ENCODE data around the gene MXI1. TPM values are rescaled to one million over a fixed set of nuclear protein-coding genes. Genes with fewer than 3 reads are reported as not detected.

The MXI1 gene
- polyA plus RNA-seq, 1 experiment: 17.3 TPM

- no peak for DNase-seq (ENCODE audit: low read depth, low spot score)
- Histone ChIP-seq H3K4me3 (ENCODE audit: low read depth, low read length) (no peak overlapping the region), H3K27me3 (ENCODE audit: control insufficient read depth, insufficient read depth, low read length) (peaks cover 48% of the 10 kb centered on the region), H3K9me3 (ENCODE audit: control insufficient read depth, insufficient read depth, low read length) (no peaks in the 10 kb centered on the region), H3K27ac (ENCODE audit: low read depth, low read length) (no peak overlapping the region)
- CTCF ChIA-PET: interaction anchor here (0.6 kb wide), 2 partner anchors 47 to 288 kb away, joined by 3 to 4 read pairs; no protein-coding TSS in a partner anchor
- TF ChIP-seq CTCF (IDR thresholded peaks at IDR 0.05; ENCODE audit: low read depth, low read length): no peak
- POLR2A ChIA-PET: interaction anchor here (0.7 kb wide), 2 partner anchors 11 to 89 kb away, joined by 3 to 4 read pairs; no protein-coding TSS in a partner anchor
Measured at GRCh38 chr10:110172155-110172554, 35.2 kb upstream of the MXI1 start.

- H3K4me3 ChIP-seq (ENCODE audit: low read depth, low read length): no peak overlapping the region
- H3K27ac ChIP-seq (ENCODE audit: low read depth, low read length): no peak overlapping the region
- H3K9me3 ChIP-seq (ENCODE audit: control insufficient read depth, insufficient read depth, low read length): no peaks in the 10 kb centered on the region
- no peak for DNase-seq (ENCODE audit: low read depth, low spot score)
- ChIA-PET POLR2A (no interaction called here), CTCF (no interaction called here)
- TF ChIP-seq CTCF (IDR thresholded peaks at IDR 0.05; ENCODE audit: low read depth, low read length): no peak
- H3K27me3 ChIP-seq (ENCODE audit: control insufficient read depth, insufficient read depth, low read length): peaks cover 32% of the 10 kb centered on the region
Measured at GRCh38 chr10:110174201-110174600, 33.2 kb upstream of the MXI1 start.

- no peak overlapping the region for H3K4me3 ChIP-seq (ENCODE audit: low read depth, low read length)
- no peaks in the 10 kb centered on the region for H3K9me3 ChIP-seq (ENCODE audit: control insufficient read depth, insufficient read depth, low read length)
- no peak overlapping the region for H3K27ac ChIP-seq (ENCODE audit: low read depth, low read length)
- H3K27me3 ChIP-seq (ENCODE audit: control insufficient read depth, insufficient read depth, low read length): peaks cover 26% of the 10 kb centered on the region
- TF ChIP-seq CTCF (IDR thresholded peaks at IDR 0.05; ENCODE audit: low read depth, low read length): no peak
- POLR2A ChIA-PET: no interaction called here
- DNase-seq (ENCODE audit: low read depth, low spot score): no peak
- CTCF ChIA-PET: interaction anchor here (0.9 kb wide), 1 partner anchor 105 kb away, joined by 3 read pairs; no protein-coding TSS in a partner anchor
Measured at GRCh38 chr10:110174816-110175215, 32.6 kb upstream of the MXI1 start.

- no peak overlapping the region for H3K27ac ChIP-seq (ENCODE audit: low read depth, low read length)
- DNase-seq (ENCODE audit: low read depth, low spot score): no peak
- no peak overlapping the region for H3K4me3 ChIP-seq (ENCODE audit: low read depth, low read length)
- no peaks in the 10 kb centered on the region for H3K9me3 ChIP-seq (ENCODE audit: control insufficient read depth, insufficient read depth, low read length)
- CTCF ChIA-PET: interaction anchor here (0.9 kb wide), 1 partner anchor 105 kb away, joined by 3 read pairs; no protein-coding TSS in a partner anchor
- no peak for TF ChIP-seq CTCF (IDR thresholded peaks at IDR 0.05; ENCODE audit: low read depth, low read length)
- peaks cover 20% of the 10 kb centered on the region for H3K27me3 ChIP-seq (ENCODE audit: control insufficient read depth, insufficient read depth, low read length)
- POLR2A ChIA-PET: no interaction called here
Measured at GRCh38 chr10:110175406-110175805, 32.0 kb upstream of the MXI1 start.

- no peak for TF ChIP-seq CTCF (IDR thresholded peaks at IDR 0.05; ENCODE audit: low read depth, low read length)
- no peak for DNase-seq (ENCODE audit: low read depth, low spot score)
- peaks cover 11% of the 10 kb centered on the region for H3K27me3 ChIP-seq (ENCODE audit: control insufficient read depth, insufficient read depth, low read length)
- no peaks in the 10 kb centered on the region for H3K9me3 ChIP-seq (ENCODE audit: control insufficient read depth, insufficient read depth, low read length)
- CTCF ChIA-PET: interaction anchor here (0.6 kb wide), 1 partner anchor 46 kb away, joined by 5 read pairs; no protein-coding TSS in a partner anchor
- H3K4me3 ChIP-seq (ENCODE audit: low read depth, low read length): no peak overlapping the region
- POLR2A ChIA-PET: no interaction called here
- no peak overlapping the region for H3K27ac ChIP-seq (ENCODE audit: low read depth, low read length)
Measured at GRCh38 chr10:110176141-110177030, 31.0 kb upstream of the MXI1 start.
